ENCODE measurements around the gene NMRK2. TPM values are rescaled to one million over a fixed set of nuclear protein-coding genes. Genes with fewer than 3 reads are reported as not detected.
"Not testable (repeated sequence)": the region's sequence is repeated elsewhere in the genome, so short reads cannot be mapped to it uniquely, and the experiment has no call there.

Gene NMRK2
- total RNA-seq, 1 donor from 2014 or later: 0.77 TPM

DNA sequence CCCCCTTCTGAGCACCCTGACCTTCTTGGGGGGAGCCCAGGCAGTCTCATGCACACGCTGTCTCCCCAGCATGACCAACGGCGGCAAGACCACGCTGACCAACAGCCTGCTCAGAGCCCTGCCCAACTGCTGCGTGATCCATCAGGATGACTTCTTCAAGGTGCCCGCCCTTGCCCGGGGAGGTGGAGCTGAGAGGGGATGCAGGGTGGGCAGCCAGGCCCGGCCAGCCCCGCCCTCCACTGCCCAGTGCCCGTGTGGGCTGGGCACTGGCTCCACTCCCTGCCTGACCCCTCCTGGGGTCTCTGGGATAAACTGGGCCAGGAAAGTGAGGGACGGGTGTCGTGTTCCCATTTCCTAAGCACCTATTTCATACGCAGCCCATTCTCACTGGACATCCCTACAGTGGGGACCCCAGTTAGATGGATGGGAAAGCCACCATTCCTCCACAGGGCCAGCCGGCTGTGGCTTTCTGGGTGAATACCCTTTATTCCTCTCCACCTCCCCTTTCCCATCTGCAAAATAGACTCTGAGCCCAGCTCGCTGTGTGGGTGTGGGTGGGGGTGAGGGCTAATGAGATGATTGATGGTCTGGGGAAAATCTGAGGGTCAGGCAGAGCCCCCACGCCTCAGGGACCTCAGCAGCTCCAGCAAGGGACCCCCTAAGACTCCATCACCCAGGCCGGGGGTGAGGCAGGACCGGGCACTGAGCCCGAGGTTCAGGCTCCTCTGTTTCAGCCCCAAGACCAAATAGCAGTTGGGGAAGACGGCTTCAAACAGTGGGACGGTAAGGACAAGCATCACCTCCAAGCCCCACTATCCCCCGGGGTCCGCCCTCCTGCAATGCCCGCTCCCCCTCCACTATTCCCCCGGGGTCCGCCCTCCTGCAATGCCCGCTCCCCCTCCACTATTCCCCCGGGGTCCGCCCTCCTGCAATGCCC is 3.9 kb downstream of the NMRK2 start:
- no peaks in the 10 kb centered on the region for H3K9me3 ChIP-seq (ENCODE audit: low read depth)
- H3K79me2 ChIP-seq (ENCODE audit: low read depth): no peaks in the 10 kb centered on the region
- Mint-ChIP-seq H3K4me1 (peaks cover 7% of the 10 kb centered on the region), H3K4me3 (no peak overlapping the region), H3K27ac (no peak overlapping the region), H3K36me3 (no peaks in the 10 kb centered on the region), H3K27me3 (ENCODE audit: insufficient read depth, low read depth) (peaks cover 4% of the 10 kb centered on the region), H3K9me3 (no peaks in the 10 kb centered on the region)
- H3K4me3 ChIP-seq: no peak overlapping the region
- no peaks in the 10 kb centered on the region for H3K4me1 ChIP-seq
- no peak overlapping the region for H3K4me2 ChIP-seq
- no peaks in the 10 kb centered on the region for H4K20me1 ChIP-seq (ENCODE audit: low read depth)
- DNase-seq (ENCODE audit: low spot score): no peak
- H3K9ac ChIP-seq: no peak overlapping the region
- H3K27ac ChIP-seq: no peak overlapping the region
- no peak overlapping the region for H2AFZ ChIP-seq (replicated peaks)
- H3F3A ChIP-seq (ENCODE audit: low read depth): no peaks in the 10 kb centered on the region
- H3K27me3 ChIP-seq: peaks cover 28% of the 10 kb centered on the region
- no peaks in the 10 kb centered on the region for H3K36me3 ChIP-seq
- no peak for TF ChIP-seq EZH2 (IDR thresholded peaks at IDR 0.05)
- TF ChIP-seq, protein P1, sequence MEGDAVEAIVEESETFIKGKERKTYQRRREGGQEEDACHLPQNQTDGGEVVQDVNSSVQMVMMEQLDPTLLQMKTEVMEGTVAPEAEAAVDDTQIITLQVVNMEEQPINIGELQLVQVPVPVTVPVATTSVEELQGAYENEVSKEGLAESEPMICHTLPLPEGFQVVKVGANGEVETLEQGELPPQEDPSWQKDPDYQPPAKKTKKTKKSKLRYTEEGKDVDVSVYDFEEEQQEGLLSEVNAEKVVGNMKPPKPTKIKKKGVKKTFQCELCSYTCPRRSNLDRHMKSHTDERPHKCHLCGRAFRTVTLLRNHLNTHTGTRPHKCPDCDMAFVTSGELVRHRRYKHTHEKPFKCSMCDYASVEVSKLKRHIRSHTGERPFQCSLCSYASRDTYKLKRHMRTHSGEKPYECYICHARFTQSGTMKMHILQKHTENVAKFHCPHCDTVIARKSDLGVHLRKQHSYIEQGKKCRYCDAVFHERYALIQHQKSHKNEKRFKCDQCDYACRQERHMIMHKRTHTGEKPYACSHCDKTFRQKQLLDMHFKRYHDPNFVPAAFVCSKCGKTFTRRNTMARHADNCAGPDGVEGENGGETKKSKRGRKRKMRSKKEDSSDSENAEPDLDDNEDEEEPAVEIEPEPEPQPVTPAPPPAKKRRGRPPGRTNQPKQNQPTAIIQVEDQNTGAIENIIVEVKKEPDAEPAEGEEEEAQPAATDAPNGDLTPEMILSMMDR (IDR thresholded peaks at IDR 0.05): no peak
- TF ChIP-seq EZH2phosphoT487 (IDR thresholded peaks at IDR 0.05): no peak

DNA sequence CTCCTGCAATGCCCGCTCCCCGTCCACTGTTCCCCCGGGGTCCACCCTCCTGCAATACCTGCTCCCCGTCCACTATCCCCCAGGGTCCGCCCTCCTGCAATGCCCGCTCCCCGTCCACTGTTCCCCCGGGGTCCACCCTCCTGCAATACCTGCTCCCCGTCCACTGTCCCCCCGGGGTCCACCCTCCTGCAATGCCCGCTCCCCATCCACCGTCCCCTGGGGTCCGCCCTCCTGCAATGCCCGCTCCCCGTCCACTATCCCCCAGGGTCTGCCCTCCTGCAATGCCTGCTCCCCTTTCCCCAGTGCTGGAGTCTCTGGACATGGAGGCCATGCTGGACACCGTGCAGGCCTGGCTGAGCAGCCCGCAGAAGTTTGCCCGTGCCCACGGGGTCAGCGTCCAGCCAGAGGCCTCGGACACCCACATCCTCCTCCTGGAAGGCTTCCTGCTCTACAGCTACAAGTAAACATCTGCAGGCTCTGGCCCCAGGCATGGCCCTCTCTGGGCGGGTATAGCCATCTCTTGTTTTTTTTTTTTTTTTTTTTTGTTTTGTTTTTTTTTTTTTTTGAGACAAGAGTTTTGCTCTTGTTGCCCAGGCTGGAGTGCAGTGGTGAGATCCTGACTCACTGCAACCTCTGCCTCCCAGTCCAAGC is 5.6 kb downstream of the NMRK2 start:
- H2AFZ ChIP-seq (replicated peaks); H3K36me3 Mint-ChIP-seq; H3K9ac ChIP-seq; H3K9me3 ChIP-seq (ENCODE audit: low read depth); H4K20me1 ChIP-seq (ENCODE audit: low read depth); H3K4me1 ChIP-seq; H3K4me3 ChIP-seq; H3K4me1 Mint-ChIP-seq; H3K27me3 Mint-ChIP-seq (ENCODE audit: insufficient read depth, low read depth); H3K4me2 ChIP-seq; H3F3A ChIP-seq (ENCODE audit: low read depth); H3K9me3 Mint-ChIP-seq; H3K4me3 Mint-ChIP-seq; H3K27ac Mint-ChIP-seq; H3K27ac ChIP-seq; DNase-seq (ENCODE audit: low spot score); H3K36me3 ChIP-seq; H3K79me2 ChIP-seq (ENCODE audit: low read depth): not testable (repeated sequence)
- peaks cover 16% of the 10 kb centered on the region for H3K27me3 ChIP-seq

DNA sequence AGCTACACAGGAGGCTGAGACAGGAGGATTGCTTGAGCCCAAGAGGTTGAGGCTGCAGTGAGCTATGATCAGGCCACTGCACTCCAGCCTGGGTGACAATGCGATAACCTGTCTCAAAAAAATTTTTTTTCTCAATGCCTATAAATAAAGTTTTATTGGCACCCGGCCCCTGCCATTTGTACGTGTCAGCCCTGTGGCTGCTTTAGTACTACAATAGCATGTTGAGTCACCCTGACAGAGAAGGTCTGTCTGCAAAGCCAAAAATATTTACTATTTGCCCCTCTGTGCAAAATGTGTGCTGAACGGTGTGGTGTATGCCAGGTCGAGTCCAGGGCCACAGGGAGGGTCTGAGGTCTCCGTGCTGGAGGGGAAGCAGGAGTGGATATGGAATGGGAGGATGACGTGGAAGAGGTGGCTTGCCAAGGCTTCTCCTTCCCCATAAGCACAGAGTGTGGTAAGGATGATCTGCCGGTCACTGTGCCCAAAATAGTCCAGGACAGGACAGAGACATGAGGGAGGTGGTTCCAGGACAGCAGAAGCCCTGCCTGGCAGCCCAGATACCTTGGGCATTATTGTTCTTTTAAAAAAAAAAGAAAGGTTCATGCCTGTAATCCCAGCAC is 10.0 kb downstream of the NMRK2 start:
- Histone ChIP-seq H3K27me3 (no peaks in the 10 kb centered on the region), H3K9me3 (ENCODE audit: low read depth) (no peaks in the 10 kb centered on the region), H2AFZ (replicated peaks) (no peak overlapping the region), H3K27ac (no peak overlapping the region), H3K79me2 (ENCODE audit: low read depth) (no peaks in the 10 kb centered on the region), H3K4me1 (no peaks in the 10 kb centered on the region), H3F3A (ENCODE audit: low read depth) (no peaks in the 10 kb centered on the region), H4K20me1 (ENCODE audit: low read depth) (no peaks in the 10 kb centered on the region), H3K4me2 (no peak overlapping the region), H3K36me3 (no peaks in the 10 kb centered on the region), H3K4me3 (no peak overlapping the region), H3K9ac (no peak overlapping the region)
- DNase-seq (ENCODE audit: low spot score): no peak
- H3K4me3 Mint-ChIP-seq: no peak overlapping the region
- peaks cover 4% of the 10 kb centered on the region for H3K27me3 Mint-ChIP-seq (ENCODE audit: insufficient read depth, low read depth)
- no peaks in the 10 kb centered on the region for H3K4me1 Mint-ChIP-seq
- no peaks in the 10 kb centered on the region for H3K9me3 Mint-ChIP-seq
- no peak overlapping the region for H3K27ac Mint-ChIP-seq
- TF ChIP-seq, protein P1 (IDR thresholded peaks at IDR 0.05): no peak
- no peak for TF ChIP-seq EZH2phosphoT487 (IDR thresholded peaks at IDR 0.05)
- TF ChIP-seq EZH2 (IDR thresholded peaks at IDR 0.05): no peak
- no peaks in the 10 kb centered on the region for H3K36me3 Mint-ChIP-seq

Data from neural progenitor cell (in vitro differentiated cells).